ENCODE data around the gene ZSCAN22. TPM values are rescaled to one million over a fixed set of nuclear protein-coding genes. Genes with fewer than 3 reads are reported as not detected.
A peak's percentile ranks its signal among the peaks of the same experiment; 100 is the strongest.

Gene ZSCAN22
- total and polyA plus RNA-seq, 2 of the 13 experiments (the other 11 are each of a cell fraction or from before 2014, with no cell fraction given), result 2.5 to 3.5 TPM

GRCh38 chr19:58386576-58387337 lies 60.0 kb downstream of the ZSCAN22 start, which contains the start of gene RPS5 (continued):
- TF ChIP-seq ZNF710 (CRISPR knock-in tag; IDR thresholded peaks at IDR 0.05; ENCODE audit: borderline replicate concordance) (no peak; the same call in 1 of the 2 replicates), EZH2 (conservative IDR thresholded peaks at IDR 0.05; ENCODE audit: low read depth, low read length) (no peak), PHF21A (CRISPR knock-in tag; IDR thresholded peaks at IDR 0.05) (peak; percentile 45; the same call in 1 of the 2 replicates), ZNF703 (CRISPR knock-in tag; IDR thresholded peaks at IDR 0.05; ENCODE audit: borderline replicate concordance) (no peak), ZSCAN21 (CRISPR knock-in tag; IDR thresholded peaks at IDR 0.05; ENCODE audit: borderline replicate concordance) (peak; percentile 47), ZNF558 (CRISPR knock-in tag; IDR thresholded peaks at IDR 0.05; ENCODE audit: borderline replicate concordance) (peak; percentile 87), ZNF746 (CRISPR knock-in tag; IDR thresholded peaks at IDR 0.05) (peak; percentile 52), JUN (CRISPR knock-in tag; IDR thresholded peaks at IDR 0.05) (0 out of 2 replicates have a peak, but pooled peaks have one; percentile 30), ZNF605 (CRISPR knock-in tag; IDR thresholded peaks at IDR 0.05) (peak; percentile 83), KDM4B (CRISPR knock-in tag; IDR thresholded peaks at IDR 0.05) (peak; percentile 66; the same call in 1 of the 2 replicates), SP140L (CRISPR knock-in tag; IDR thresholded peaks at IDR 0.05; ENCODE audit: borderline replicate concordance) (0 out of 2 replicates have a peak, but pooled peaks have one; percentile 76), MZF1 (CRISPR knock-in tag; IDR thresholded peaks at IDR 0.05; ENCODE audit: borderline replicate concordance) (no peak), PTBP1 (IDR thresholded peaks at IDR 0.05; ENCODE audit: low read depth, low read length, poor library complexity, severe bottlenecking) (no peak), ZNF766 (CRISPR knock-in tag; IDR thresholded peaks at IDR 0.05; ENCODE audit: borderline replicate concordance) (peak; percentile 54; the same call in 1 of the 2 replicates), DNMT3B (CRISPR knock-in tag; conservative IDR thresholded peaks at IDR 0.05) (peak; percentile 32), MBNL3 (CRISPR knock-in tag; conservative IDR thresholded peaks at IDR 0.05) (no peak), BORCS8-MEF2B (CRISPR knock-in tag; IDR thresholded peaks at IDR 0.05) (peak; percentile 63; the same call in 1 of the 2 replicates), TMF1 (CRISPR knock-in tag; IDR thresholded peaks at IDR 0.05; ENCODE audit: low read depth) (peak; percentile 34; the same call in 1 of the 2 replicates)
- TF ChIP-seq, protein P1, sequence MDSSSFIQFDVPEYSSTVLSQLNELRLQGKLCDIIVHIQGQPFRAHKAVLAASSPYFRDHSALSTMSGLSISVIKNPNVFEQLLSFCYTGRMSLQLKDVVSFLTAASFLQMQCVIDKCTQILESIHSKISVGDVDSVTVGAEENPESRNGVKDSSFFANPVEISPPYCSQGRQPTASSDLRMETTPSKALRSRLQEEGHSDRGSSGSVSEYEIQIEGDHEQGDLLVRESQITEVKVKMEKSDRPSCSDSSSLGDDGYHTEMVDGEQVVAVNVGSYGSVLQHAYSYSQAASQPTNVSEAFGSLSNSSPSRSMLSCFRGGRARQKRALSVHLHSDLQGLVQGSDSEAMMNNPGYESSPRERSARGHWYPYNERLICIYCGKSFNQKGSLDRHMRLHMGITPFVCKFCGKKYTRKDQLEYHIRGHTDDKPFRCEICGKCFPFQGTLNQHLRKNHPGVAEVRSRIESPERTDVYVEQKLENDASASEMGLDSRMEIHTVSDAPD (CRISPR knock-in tag; IDR thresholded peaks at IDR 0.05), result no peak
- TF ChIP-seq, protein P2, sequence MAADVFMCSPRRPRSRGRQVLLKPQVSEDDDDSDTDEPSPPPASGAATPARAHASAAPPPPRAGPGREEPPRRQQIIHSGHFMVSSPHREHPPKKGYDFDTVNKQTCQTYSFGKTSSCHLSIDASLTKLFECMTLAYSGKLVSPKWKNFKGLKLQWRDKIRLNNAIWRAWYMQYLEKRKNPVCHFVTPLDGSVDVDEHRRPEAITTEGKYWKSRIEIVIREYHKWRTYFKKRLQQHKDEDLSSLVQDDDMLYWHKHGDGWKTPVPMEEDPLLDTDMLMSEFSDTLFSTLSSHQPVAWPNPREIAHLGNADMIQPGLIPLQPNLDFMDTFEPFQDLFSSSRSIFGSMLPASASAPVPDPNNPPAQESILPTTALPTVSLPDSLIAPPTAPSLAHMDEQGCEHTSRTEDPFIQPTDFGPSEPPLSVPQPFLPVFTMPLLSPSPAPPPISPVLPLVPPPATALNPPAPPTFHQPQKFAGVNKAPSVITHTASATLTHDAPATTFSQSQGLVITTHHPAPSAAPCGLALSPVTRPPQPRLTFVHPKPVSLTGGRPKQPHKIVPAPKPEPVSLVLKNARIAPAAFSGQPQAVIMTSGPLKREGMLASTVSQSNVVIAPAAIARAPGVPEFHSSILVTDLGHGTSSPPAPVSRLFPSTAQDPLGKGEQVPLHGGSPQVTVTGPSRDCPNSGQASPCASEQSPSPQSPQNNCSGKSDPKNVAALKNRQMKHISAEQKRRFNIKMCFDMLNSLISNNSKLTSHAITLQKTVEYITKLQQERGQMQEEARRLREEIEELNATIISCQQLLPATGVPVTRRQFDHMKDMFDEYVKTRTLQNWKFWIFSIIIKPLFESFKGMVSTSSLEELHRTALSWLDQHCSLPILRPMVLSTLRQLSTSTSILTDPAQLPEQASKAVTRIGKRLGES (CRISPR knock-in tag; IDR thresholded peaks at IDR 0.05; ENCODE audit: borderline replicate concordance), result no peak
- TF ChIP-seq, protein P3, sequence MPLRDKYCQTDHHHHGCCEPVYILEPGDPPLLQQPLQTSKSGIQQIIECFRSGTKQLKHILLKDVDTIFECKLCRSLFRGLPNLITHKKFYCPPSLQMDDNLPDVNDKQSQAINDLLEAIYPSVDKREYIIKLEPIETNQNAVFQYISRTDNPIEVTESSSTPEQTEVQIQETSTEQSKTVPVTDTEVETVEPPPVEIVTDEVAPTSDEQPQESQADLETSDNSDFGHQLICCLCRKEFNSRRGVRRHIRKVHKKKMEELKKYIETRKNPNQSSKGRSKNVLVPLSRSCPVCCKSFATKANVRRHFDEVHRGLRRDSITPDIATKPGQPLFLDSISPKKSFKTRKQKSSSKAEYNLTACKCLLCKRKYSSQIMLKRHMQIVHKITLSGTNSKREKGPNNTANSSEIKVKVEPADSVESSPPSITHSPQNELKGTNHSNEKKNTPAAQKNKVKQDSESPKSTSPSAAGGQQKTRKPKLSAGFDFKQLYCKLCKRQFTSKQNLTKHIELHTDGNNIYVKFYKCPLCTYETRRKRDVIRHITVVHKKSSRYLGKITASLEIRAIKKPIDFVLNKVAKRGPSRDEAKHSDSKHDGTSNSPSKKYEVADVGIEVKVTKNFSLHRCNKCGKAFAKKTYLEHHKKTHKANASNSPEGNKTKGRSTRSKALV (CRISPR knock-in tag; IDR thresholded peaks at IDR 0.05), result peak; percentile 66; the same call in 1 of the 2 replicates
